D721Med (cell line): Measurements from ENCODE around the gene ACACA.
A peak's percentile ranks its signal among the peaks of the same experiment; 100 is the strongest.
"Not testable (repeated sequence)": the region's sequence is repeated elsewhere in the genome, so short reads cannot be mapped to it uniquely, and the experiment has no call there.

Experiments used
- DNase-seq: peaks from one replicate; pipeline ENCODE4 v3.0.0; 2011; ENCODE audit warnings: low spot score; ENCODE audit not compliant: insufficient read length
- FAIRE-seq: peaks from 2 replicates; lab custom pipeline; 2011; peaks lifted over from hg19 to GRCh38; lab: Jason Lieb, UNC
- CTCF ChIP-seq: IDR thresholded peaks from 2 replicates; pipeline ENCODE4 v1.5.1; 2012; ENCODE audit warnings: mild to moderate bottlenecking, control low read depth; ENCODE audit not compliant: insufficient read depth; ENCODE audit errors: missing control alignments

ACACA gene

GRCh38 chr17:37406635-37407461 lies at the start of gene ACACA, which contains the start of gene TADA2A:
Gene ACACA, minus strand, starts transcription at chr17:37406836. Its CDS starts 537 bp downstream, at chr17:37406299.
Gene TADA2A, plus strand, starts transcription at chr17:37406886. Its CDS starts 4,480 bp downstream, at chr17:37411366.
- DNase-seq (peak; percentile 30), FAIRE-seq (no peak)
- TF ChIP-seq CTCF: no peak

- no peak for DNase-seq
- no peak for FAIRE-seq
- TF ChIP-seq CTCF: no peak
Measured at GRCh38 chr17:37450112-37450511, 43.5 kb upstream of the ACACA start.

GRCh38 chr17:37447641-37448040 lies 41.0 kb upstream of the ACACA start:
- DNase-seq (no peak), FAIRE-seq (no peak)
- TF ChIP-seq CTCF: no peak

GRCh38 chr17:37446027-37446426 lies 39.4 kb upstream of the ACACA start:
- DNase-seq (no peak), FAIRE-seq (no peak)
- TF ChIP-seq CTCF: no peak

- FAIRE-seq, DNase-seq: not testable (repeated sequence)
Measured at GRCh38 chr17:37441369-37442014, 34.9 kb upstream of the ACACA start.

GRCh38 chr17:37440424-37440823 lies 33.8 kb upstream of the ACACA start:
- FAIRE-seq (no peak), DNase-seq (no peak)
- no peak for TF ChIP-seq CTCF

GRCh38 chr17:37438141-37438540 lies 31.5 kb upstream of the ACACA start:
- peak; percentile 42 for TF ChIP-seq CTCF
- no peak for FAIRE-seq
- DNase-seq: no peak
